HG02623 (cell line): ENCODE results near the gene TNNC2.
"Not testable (repeated sequence)": the region's sequence is repeated elsewhere in the genome, so short reads cannot be mapped to it uniquely, and the experiment has no call there.

Experiments used
- ATAC-seq: cut with Tn5 transposase; IDR thresholded peaks from one replicate; pipeline ENCODE4 v1.9.1; 2021; ENCODE audit warnings: moderate library complexity; ENCODE audit not compliant: unreplicated experiment

TNNC2 gene

GRCh38 chr20:45848969-45849582 is 22.0 kb upstream of the TNNC2 start:
- ATAC-seq = no peak

- no peak for ATAC-seq
Observed at GRCh38 chr20:45848421-45848820, 21.3 kb upstream of the TNNC2 start.

DNA sequence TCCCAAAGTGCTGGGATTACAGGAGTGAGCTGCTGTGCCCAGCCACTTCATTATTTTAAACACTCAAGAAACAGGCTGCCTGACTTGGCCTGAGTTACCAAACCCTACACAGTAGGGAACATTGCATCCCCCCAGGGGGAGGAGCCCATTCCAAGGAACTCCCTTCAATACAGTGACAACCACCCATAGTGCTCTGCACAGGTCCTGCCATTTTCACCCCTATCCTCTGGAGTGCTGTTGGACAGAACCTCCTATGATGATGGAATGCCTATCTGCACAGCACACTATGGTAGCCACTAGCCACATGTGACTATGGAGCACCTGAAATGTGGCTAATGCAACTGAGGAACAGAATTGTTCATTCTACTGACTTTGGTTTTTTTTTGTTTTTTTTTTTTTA is 18.3 kb upstream of the TNNC2 start:
- no peak for ATAC-seq

DNA sequence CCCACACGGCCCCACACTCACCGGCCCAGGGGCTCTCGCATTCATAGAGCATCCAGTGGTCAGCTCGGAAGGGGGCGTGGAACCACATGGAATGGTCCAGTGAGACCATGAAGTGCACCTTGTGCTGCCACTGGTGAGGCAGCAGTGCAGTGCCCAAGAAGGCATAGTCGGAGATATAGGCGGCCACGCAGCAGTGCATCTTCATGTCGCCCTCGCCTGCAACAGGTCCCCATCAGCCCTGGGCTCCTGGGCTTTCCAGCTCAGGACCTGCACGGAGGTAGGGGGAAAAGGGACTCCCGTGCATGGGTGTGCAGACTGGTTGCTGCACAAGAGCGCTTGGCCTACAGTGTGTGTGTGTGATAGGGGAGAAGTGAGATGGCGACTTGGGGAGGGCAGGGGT is 16.4 kb upstream of the TNNC2 start:
- ATAC-seq = no peak

DNA sequence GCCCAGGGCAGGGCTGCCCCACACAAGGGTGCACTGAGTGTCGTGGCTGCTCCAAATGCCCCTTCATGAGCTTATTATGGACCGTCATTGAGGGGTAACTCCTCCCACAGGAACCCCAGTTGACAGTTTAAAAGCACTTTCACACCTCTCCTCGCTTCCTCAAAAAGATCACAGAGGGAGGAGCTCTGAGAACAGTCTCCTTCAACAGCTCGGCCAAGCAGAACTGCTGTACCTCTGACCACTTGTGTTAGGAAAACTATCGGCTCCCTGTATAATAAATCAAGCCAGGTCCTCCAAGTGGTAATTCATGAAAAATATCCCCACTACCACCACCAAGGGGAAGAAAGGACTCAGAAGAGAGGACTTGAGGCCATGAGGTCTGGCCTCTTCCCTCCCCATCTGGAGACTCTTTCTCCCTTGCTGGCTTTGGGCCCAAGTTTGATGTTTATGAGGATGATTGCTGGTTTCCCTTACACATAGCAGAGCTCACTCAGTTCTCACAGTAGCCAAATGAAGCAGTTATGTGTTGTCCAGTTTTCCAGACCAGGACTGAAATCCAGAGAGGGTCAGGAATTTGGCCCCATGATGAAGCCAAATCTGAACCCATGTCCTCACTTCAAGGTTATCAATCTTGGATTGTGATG is 15.2 kb upstream of the TNNC2 start:
- ATAC-seq = no peak

- no peak for ATAC-seq
Observed at GRCh38 chr20:45841407-45842129, 14.5 kb upstream of the TNNC2 start.

DNA sequence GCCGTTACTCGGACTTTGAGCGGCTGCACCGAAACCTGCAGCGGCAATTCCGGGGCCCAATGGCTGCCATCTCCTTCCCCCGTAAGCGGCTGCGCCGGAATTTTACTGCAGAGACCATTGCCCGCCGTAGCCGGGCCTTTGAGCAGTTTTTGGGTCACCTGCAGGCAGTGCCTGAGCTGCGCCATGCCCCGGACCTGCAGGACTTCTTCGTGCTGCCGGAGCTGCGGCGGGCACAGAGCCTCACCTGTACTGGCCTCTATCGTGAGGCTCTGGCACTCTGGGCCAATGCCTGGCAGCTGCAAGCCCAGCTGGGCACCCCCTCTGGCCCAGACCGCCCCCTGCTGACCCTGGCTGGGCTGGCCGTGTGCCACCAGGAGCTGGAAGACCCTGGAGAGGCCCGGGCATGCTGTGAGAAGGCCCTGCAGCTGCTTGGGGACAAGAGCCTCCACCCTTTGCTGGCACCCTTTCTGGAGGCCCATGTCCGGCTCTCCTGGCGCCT is 13.6 kb upstream of the TNNC2 start:
- ATAC-seq = no peak

DNA sequence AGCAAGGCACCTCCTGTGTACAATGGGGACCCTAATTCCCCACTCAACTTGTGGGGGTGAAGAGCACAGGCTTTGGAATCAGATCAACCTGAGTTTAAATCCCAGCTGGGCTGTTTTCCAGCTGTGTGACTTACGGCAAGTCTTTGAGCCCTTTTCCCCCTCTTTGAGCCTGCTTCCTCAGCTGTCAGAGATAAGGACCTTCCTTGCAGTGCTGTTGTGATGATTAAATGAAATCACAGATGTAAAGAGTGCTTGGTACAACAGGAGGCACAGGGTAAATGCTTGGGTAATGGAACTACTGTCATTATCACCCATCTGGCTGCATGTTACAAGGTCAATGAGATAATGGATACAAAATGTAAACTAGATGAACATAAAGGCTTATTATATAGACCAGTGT is 9.7 kb upstream of the TNNC2 start:
- ATAC-seq = no peak

- ATAC-seq = no peak
Observed at GRCh38 chr20:45835825-45836224, 8.7 kb upstream of the TNNC2 start.

DNA sequence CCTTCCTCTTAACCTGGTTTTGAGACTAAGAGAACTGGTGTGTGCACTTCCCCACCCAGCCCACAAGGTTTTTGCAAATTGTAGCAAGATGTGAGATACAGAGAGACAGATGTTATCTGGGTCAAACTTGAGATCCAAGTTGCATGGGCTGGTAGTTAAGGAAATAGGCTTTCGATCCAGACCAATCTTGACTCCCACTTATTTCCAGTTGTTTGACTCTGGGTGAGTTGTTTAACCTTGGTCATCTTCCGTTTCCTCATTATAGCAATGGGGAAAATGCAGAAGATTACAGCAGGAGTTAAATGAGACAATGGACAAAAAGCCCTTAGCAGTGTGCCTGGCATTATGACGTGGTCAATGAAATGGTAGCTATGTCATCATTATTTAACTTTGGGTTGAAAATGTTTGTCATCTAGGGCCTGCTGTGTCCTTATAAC is 8.2 kb upstream of the TNNC2 start:
- ATAC-seq = no peak

DNA sequence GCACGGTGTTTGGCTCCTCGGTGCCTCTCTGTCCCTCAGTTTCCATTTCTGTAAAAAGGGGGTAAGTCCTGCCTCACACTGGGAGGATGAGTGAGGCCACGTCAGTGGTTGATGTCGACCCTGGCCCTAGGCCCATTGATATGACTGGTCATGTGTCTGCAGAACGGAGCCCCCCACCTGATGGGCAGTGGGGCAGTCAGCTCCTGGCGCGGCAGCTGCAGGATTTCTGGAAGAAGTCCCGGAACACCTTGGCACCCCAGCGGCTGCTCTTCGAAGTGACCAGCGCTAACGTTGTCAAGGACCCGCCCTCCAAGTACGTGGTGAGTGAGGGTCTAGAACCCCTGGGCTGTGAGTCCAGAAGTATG is 7.7 kb upstream of the TNNC2 start:
- no peak for ATAC-seq

DNA sequence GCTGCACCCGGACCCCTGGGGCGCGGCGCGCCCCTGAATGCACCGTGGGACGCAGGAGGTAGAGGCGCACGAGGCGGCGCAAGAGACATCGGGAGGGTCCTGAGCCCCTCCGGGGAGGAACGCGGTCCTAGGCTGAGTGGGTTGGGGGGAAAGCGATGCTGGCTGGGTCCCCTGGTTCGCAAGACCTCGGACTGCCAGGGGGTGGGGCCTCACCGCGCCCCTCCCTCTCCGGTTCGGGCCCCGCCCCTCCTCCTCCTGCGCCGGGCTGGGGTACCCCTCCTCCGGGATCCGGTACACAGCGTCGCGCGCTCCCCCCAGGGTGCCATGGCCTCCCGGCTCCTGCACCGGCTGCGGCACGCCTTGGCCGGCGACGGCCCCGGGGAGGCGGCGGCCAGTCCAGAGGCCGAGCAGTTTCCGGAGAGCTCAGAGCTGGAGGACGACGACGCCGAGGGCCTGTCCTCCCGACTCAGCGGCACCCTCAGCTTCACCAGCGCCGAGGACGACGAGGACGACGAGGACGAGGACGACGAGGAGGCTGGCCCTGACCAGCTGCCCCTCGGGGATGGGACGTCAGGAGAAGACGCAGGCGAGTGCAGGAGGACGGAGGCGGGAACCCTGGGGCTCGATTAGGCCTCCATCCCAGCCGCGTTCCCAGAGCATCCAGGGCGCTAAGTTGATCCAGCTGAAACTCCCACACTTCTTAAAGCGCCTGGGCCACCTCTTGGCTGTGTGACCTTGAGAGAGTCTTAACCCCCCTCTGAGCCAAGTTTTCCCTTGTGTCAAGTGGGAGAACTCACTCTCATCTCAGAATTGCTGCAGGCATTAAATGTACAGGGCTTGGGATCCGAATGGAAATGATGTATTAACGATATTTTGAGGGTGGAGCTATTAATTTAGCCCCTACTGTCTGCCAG is 7.0 kb upstream of the TNNC2 start:
- no peak for ATAC-seq

GRCh38 chr20:45833030-45833882 is 6.1 kb upstream of the TNNC2 start, which contains the start of gene SNX21:
Gene SNX21 (plus strand): TSS chr20:45833799. CDS start chr20:45833920, 121 bp downstream.
- no peak for ATAC-seq

GRCh38 chr20:45832619-45833018 is 5.5 kb upstream of the TNNC2 start:
- ATAC-seq = no peak

DNA sequence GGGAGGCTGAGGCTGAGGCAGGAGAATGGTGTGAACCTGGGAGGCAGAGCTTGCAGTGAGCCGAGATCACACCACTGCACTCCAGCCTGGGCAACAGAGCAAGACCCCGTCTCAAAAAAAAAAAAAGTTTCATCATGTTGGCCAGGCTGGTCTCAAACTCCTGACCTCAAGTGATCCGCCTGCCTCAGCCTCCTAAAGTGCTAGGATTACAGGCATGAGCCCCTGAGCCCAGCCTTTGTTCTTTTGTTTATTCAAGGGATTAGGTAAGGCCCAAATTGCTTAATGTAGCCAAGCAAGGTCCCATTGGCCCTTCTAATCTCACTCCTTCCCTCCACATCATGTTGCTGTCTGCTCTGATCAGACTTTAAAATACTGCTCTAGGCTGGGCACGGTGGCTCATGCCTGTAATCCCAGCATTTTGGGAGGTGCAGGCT is 2.6 kb upstream of the TNNC2 start:
- ATAC-seq = not testable (repeated sequence)

DNA sequence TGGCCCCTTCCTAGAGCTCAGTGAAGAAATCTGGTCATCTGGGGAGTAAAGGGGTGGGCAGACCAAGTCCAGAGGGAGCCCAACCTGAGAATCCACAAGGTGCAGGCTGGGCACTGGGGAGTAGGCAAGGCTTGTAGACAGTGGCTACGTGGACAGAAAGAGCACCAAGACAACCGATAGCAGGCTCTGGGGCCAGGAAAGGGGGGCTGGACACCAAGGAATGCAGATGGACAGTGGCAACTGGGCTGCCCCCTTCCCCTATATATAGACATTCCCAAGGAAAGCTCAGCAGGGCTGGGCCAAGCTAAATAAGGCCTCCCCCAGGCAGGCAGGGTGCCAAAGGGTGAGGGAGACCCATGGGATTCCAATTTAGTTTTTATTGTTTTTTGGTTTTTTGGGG is 1.5 kb upstream of the TNNC2 start:
- no peak for ATAC-seq

DNA sequence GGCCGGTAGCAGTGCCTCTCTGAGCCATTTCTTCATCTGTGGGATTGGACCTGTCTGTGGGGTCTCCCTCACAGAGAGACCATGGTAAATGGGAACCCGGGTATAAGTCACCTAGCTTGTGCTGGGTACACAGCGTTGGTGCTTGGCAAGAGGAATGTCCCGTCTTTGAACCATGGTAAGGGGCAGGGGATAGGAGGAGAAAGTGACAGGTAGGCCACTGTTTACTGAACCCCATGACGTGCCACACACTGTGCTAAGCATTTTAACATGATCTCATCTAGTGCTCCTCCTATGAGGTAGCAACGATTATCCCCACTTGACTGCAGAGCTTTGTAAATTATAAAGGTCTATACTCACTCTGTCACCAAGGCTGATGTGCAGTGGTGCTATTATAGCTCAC is 600 bp upstream of the TNNC2 start:
- no peak for ATAC-seq

- no peak for ATAC-seq
Observed at GRCh38 chr20:45826381-45827019, 612 bp downstream of the TNNC2 start.

GRCh38 chr20:45823949-45824835 is 2.9 kb downstream of the TNNC2 start:
- no peak for ATAC-seq
